ENCODE measurements around the gene TMEM254. TPM values are rescaled to one million over a fixed set of nuclear protein-coding genes. Genes with fewer than 3 reads are reported as not detected.
"Not testable (repeated sequence)": the region's sequence is repeated elsewhere in the genome, so short reads cannot be mapped to it uniquely, and the experiment has no call there.

TMEM254 gene
- total RNA-seq, 4 donors from 2014 or later = 7.8 to 15.1 (median 13.2) TPM

- Histone ChIP-seq H3K9me3 (no peaks in the 10 kb centered on the region), H3K36me3 (no peaks in the 10 kb centered on the region), H3K4me1 (no peaks in the 10 kb centered on the region), H3K4me3 (no peak overlapping the region), H3K27me3 (no peaks in the 10 kb centered on the region), H3K27ac (no peak overlapping the region)
- ATAC-seq = no peak
- TF ChIP-seq POLR2AphosphoS5 (IDR thresholded peaks at IDR 0.05) (no peak), POLR2A (IDR thresholded peaks at IDR 0.05) (no peak), CTCF (IDR thresholded peaks at IDR 0.05) (no peak), EP300 (IDR thresholded peaks at IDR 0.05) (no peak)
- 86 to 90% methylated on average over 5 to 6 of the region's 6 CpGs for WGBS, 2 donors (ENCODE audit: low coverage in 1 of 2)
Measured at GRCh38 chr10:80041162-80041561, 37.3 kb upstream of the TMEM254 start.

GRCh38 chr10:80044935-80045334 lies 33.5 kb upstream of the TMEM254 start:
- H3K4me1 ChIP-seq, H3K36me3 ChIP-seq, H3K9me3 ChIP-seq, H3K27me3 ChIP-seq, H3K27ac ChIP-seq, H3K4me3 ChIP-seq, ATAC-seq: not testable (repeated sequence)
- 76 to 100% methylated on average over 1 to 4 of the region's 6 CpGs for WGBS, 2 donors (ENCODE audit: low coverage in 1 of 2)

- ATAC-seq = peak; percentile 86
- Histone ChIP-seq H3K4me1 (no peaks in the 10 kb centered on the region), H3K27ac (no peak overlapping the region), H3K4me3 (no peak overlapping the region), H3K36me3 (no peaks in the 10 kb centered on the region), H3K9me3 (no peaks in the 10 kb centered on the region), H3K27me3 (no peaks in the 10 kb centered on the region)
- TF ChIP-seq CTCF (IDR thresholded peaks at IDR 0.05) (peak; percentile 47 to 85 (median 60)), EP300 (IDR thresholded peaks at IDR 0.05) (no peak)
- 33 to 55% methylated on average over 5 to 6 of the region's 10 CpGs for WGBS, 2 donors (ENCODE audit: low coverage in 1 of 2)
Measured at GRCh38 chr10:80046629-80047441, 31.6 kb upstream of the TMEM254 start.

- WGBS, 2 donors (ENCODE audit: low coverage in 1 of 2) = 82 to 88% methylated on average over 2 to 3 of the region's 3 CpGs
- Histone ChIP-seq H3K27me3 (no peaks in the 10 kb centered on the region), H3K4me3 (no peak overlapping the region), H3K36me3 (no peaks in the 10 kb centered on the region), H3K4me1 (no peaks in the 10 kb centered on the region), H3K9me3 (no peaks in the 10 kb centered on the region), H3K27ac (no peak overlapping the region)
- no peak for ATAC-seq
- TF ChIP-seq POLR2A (IDR thresholded peaks at IDR 0.05) = no peak
- TF ChIP-seq POLR2AphosphoS5 (IDR thresholded peaks at IDR 0.05) = no peak
- TF ChIP-seq EP300 (IDR thresholded peaks at IDR 0.05) = no peak
- no peak for TF ChIP-seq CTCF (IDR thresholded peaks at IDR 0.05)
Measured at GRCh38 chr10:80050752-80051151, 27.7 kb upstream of the TMEM254 start.

GRCh38 chr10:80051993-80052392 lies 26.5 kb upstream of the TMEM254 start:
- Histone ChIP-seq H3K36me3 (no peaks in the 10 kb centered on the region), H3K27me3 (no peaks in the 10 kb centered on the region), H3K27ac (no peak overlapping the region), H3K4me1 (no peaks in the 10 kb centered on the region), H3K9me3 (no peaks in the 10 kb centered on the region), H3K4me3 (no peak overlapping the region)
- 57 to 72% methylated on average over 3 of the region's 3 CpGs for WGBS, 2 donors (ENCODE audit: low coverage in 1 of 2)
- TF ChIP-seq CTCF (IDR thresholded peaks at IDR 0.05) = no peak
- TF ChIP-seq EP300 (IDR thresholded peaks at IDR 0.05) = no peak
- no peak for TF ChIP-seq POLR2AphosphoS5 (IDR thresholded peaks at IDR 0.05)
- no peak for TF ChIP-seq POLR2A (IDR thresholded peaks at IDR 0.05)
- ATAC-seq = no peak

Data from gastroesophageal sphincter (tissue), 4 donors.